Measurements from ENCODE around the gene CARD9. TPM values are rescaled to one million over a fixed set of nuclear protein-coding genes. Genes with fewer than 3 reads are reported as not detected.

Gene CARD9
- total and polyA plus RNA-seq, 2 of the 8 experiments (the other 6 are each of a cell fraction or from before 2014, with no cell fraction given): 0.15 to 1.1 TPM

DNA sequence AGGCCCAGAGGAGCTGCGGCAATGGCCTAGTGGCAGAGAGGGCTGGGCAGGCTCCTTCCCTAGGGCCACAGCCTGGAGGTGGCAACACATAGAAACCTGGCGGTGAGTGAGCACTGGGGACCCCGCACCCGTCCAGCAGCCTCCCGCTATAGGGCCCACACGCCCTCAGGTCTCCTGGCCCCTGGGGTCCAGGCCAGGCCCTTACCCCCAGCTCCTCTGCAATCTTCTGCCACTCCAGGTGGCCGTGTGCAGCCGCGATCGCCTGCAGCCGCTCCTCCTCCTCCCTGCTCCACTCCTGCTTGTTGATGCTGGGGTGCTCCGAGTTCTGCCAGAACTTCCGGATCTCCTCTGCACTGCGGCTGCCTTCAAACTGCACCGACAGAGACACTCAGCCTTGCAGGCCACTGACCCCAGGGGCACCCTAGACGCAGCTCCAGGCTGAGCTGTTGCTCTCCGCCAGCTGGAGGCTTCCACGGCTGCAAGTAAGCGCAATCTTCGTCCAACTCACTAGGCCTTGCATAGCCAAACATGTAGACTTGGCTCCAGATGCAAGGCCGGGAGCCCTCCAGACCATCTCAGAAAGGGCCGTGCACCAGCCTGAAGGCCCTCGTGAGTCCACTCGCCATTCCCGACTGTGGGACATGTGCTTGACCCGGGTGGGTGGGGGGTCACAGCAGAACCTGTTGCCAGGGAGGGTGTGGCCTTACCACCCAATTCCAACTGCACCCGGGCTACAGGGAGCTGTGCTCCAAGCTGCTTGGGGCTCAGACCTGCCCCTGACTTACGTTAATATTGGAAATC, 18.5 kb upstream of the CARD9 start (continued):
- TF ChIP-seq RFX5 (IDR thresholded peaks at IDR 0.05; ENCODE audit: borderline replicate concordance, low read depth, low read length) (no peak), POLR2A (IDR thresholded peaks at IDR 0.05; ENCODE audit: control extremely low read depth in 1 of 2, low read depth in 2 of 2, low read length in 2 of 2) (no peak), SIN3A (conservative IDR thresholded peaks at IDR 0.05 in 1 of 2, IDR thresholded peaks at IDR 0.05 in 1 of 2; ENCODE audit: low read depth in 1 of 2, low read length in 2 of 2) (no peak), PHF8 (conservative IDR thresholded peaks at IDR 0.05; ENCODE audit: low read depth, low read length) (no peak), NRF1 (IDR thresholded peaks at IDR 0.05; ENCODE audit: low read depth, low read length) (no peak), SIRT6 (IDR thresholded peaks at IDR 0.05; ENCODE audit: low read length) (no peak), CHD2 (IDR thresholded peaks at IDR 0.05; ENCODE audit: low read length) (no peak)
- TF ChIP-seq, protein P1, sequence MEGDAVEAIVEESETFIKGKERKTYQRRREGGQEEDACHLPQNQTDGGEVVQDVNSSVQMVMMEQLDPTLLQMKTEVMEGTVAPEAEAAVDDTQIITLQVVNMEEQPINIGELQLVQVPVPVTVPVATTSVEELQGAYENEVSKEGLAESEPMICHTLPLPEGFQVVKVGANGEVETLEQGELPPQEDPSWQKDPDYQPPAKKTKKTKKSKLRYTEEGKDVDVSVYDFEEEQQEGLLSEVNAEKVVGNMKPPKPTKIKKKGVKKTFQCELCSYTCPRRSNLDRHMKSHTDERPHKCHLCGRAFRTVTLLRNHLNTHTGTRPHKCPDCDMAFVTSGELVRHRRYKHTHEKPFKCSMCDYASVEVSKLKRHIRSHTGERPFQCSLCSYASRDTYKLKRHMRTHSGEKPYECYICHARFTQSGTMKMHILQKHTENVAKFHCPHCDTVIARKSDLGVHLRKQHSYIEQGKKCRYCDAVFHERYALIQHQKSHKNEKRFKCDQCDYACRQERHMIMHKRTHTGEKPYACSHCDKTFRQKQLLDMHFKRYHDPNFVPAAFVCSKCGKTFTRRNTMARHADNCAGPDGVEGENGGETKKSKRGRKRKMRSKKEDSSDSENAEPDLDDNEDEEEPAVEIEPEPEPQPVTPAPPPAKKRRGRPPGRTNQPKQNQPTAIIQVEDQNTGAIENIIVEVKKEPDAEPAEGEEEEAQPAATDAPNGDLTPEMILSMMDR (IDR thresholded peaks at IDR 0.05; ENCODE audit: control extremely low read depth in 1 of 3, insufficient read depth in 1 of 3, low read depth in 1 of 3, low read length in 3 of 3): no peak
